ENCODE results near the gene DLL1. TPM values are rescaled to one million over a fixed set of nuclear protein-coding genes. Genes with fewer than 3 reads are reported as not detected.
A peak's percentile ranks its signal among the peaks of the same experiment; 100 is the strongest.
"Not testable (repeated sequence)": the region's sequence is repeated elsewhere in the genome, so short reads cannot be mapped to it uniquely, and the experiment has no call there.

DLL1 gene
- total RNA-seq: 10 to 100 TPM in 3 of 4 donors, 1 to 10 TPM in 1; 8.7 to 24.3 (median 19.2) TPM

- Histone ChIP-seq H3K27me3 (peaks cover 18 to 23% of the 10 kb centered on the region in 2 donors), H3K4me3 (peak within 1 kb of the TSS; percentile 35 to 49), H3K36me3 (no peaks in the 10 kb centered on the region), H3K9me3 (no peaks in the 10 kb centered on the region), H3K27ac (peak within 1 kb of the TSS; percentile 63 to 66), H3K4me1 (peaks cover 0 to 25% of the 10 kb centered on the region in 2 donors)
- peak in 1 of 2 donors; percentile 51 for DNase-seq
- TF ChIP-seq POLR2A (IDR thresholded peaks at IDR 0.05) (peak; percentile 16 to 25), CTCF (IDR thresholded peaks at IDR 0.05) (no peak)
- intact Hi-C loops (cut with DNase I; ENCODE audit: low total_unique reads): no loop called here
Measured at GRCh38 chr6:170290296-170291128, at the start of gene DLL1. Gene DLL1 (minus strand): TSS chr6:170291078. CDS start chr6:170290139, 939 bp downstream.

- H3K4me1 ChIP-seq; intact Hi-C loops (cut with DNase I; ENCODE audit: low total_unique reads); H3K27me3 ChIP-seq; H3K9me3 ChIP-seq; H3K4me3 ChIP-seq; H3K36me3 ChIP-seq; H3K27ac ChIP-seq; DNase-seq: not testable (repeated sequence)
Measured at GRCh38 chr6:170335199-170335598, 44.3 kb upstream of the DLL1 start.

- Histone ChIP-seq H3K27ac (no peak overlapping the region), H3K27me3 (no peaks in the 10 kb centered on the region), H3K4me1 (no peaks in the 10 kb centered on the region), H3K9me3 (no peaks in the 10 kb centered on the region), H3K4me3 (no peak overlapping the region), H3K36me3 (no peaks in the 10 kb centered on the region)
- TF ChIP-seq POLR2A (IDR thresholded peaks at IDR 0.05) (no peak), CTCF (IDR thresholded peaks at IDR 0.05) (no peak)
- no peak for DNase-seq
- intact Hi-C loops (cut with DNase I; ENCODE audit: low total_unique reads): no loop called here
Measured at GRCh38 chr6:170329321-170329720, 38.4 kb upstream of the DLL1 start.

GRCh38 chr6:170317718-170318117 lies 26.8 kb upstream of the DLL1 start:
- no peaks in the 10 kb centered on the region for H3K9me3 ChIP-seq
- peak overlapping the region in 1 of 2 donors; percentile 32 for H3K27ac ChIP-seq
- TF ChIP-seq CTCF (IDR thresholded peaks at IDR 0.05) (no peak), POLR2A (IDR thresholded peaks at IDR 0.05) (no peak)
- intact Hi-C loops (cut with DNase I; ENCODE audit: low total_unique reads): no loop called here
- H3K36me3 ChIP-seq: no peaks in the 10 kb centered on the region
- no peaks in the 10 kb centered on the region for H3K27me3 ChIP-seq
- no peaks in the 10 kb centered on the region for H3K4me1 ChIP-seq
- DNase-seq: no peak
- H3K4me3 ChIP-seq: no peak overlapping the region

GRCh38 chr6:170317076-170317475 lies 26.2 kb upstream of the DLL1 start:
- no peaks in the 10 kb centered on the region for H3K4me1 ChIP-seq
- no peaks in the 10 kb centered on the region for H3K9me3 ChIP-seq
- intact Hi-C loops (cut with DNase I; ENCODE audit: low total_unique reads): no loop called here
- peak overlapping the region in 1 of 2 donors; percentile 32 for H3K27ac ChIP-seq
- no peak for DNase-seq
- H3K27me3 ChIP-seq: no peaks in the 10 kb centered on the region
- no peak overlapping the region for H3K4me3 ChIP-seq
- H3K36me3 ChIP-seq: no peaks in the 10 kb centered on the region
- TF ChIP-seq POLR2A (IDR thresholded peaks at IDR 0.05) (no peak), CTCF (IDR thresholded peaks at IDR 0.05) (no peak)

Measured in uterus (tissue), 4 donors.